HepG2 (cell line): ENCODE measurements around the gene DCST2. TPM values are rescaled to one million over a fixed set of nuclear protein-coding genes. Genes with fewer than 3 reads are reported as not detected.

Experiments used
- EED ChIP-seq: sonication (generic); formaldehyde crosslinking; IDR thresholded peaks from 2 replicates; pipeline ENCODE4 v1.5.0; 2020; ENCODE audit warnings: mild to moderate bottlenecking, missing genetic modification reagents
- FOXP1 ChIP-seq, 2 experiments: fragments of 450-650 bp in 1 of 2; IDR thresholded peaks; 2 replicates each; pipeline ENCODE4 v1.6.1; 2017 to 2018; ENCODE audit warnings: antibody characterized with exemption in 1 of 2
- GABPA ChIP-seq, 2 experiments: IDR thresholded peaks; 2 replicates each; pipeline ENCODE4 v1.6.1; 2011 to 2016; ENCODE audit warnings: low read depth in 2 of 2, low read length in 1 of 2, missing biosample characterization in 1 of 2, missing genetic modification characterization in 1 of 2
- GABPB1 ChIP-seq: IDR thresholded peaks from 2 replicates; pipeline ENCODE4 v1.6.1; 2016; ENCODE audit warnings: mild to moderate bottlenecking, missing genetic modification reagents, moderate library complexity, missing compliant biosample characterization
- HNF4A ChIP-seq: sonication (generic); formaldehyde crosslinking; IDR thresholded peaks from 2 replicates; pipeline ENCODE4 v1.4.0; 2020; ENCODE audit warnings: missing genetic modification reagents
- HNRNPK ChIP-seq: fragments of 200-400 bp; formaldehyde crosslinking; IDR thresholded peaks from 2 replicates; pipeline ENCODE4 v1.6.1; 2018; ENCODE audit warnings: low read length, low read depth, moderate library complexity, mild to moderate bottlenecking; ENCODE audit not compliant: poor library complexity, severe bottlenecking
- KDM3A ChIP-seq: IDR thresholded peaks from 2 replicates; pipeline ENCODE4 v1.6.1; 2018; ENCODE audit warnings: low read depth, missing compliant biosample characterization
- MLXIP ChIP-seq: sonication (generic); formaldehyde crosslinking; IDR thresholded peaks from 2 replicates; pipeline ENCODE4 v1.9.0; 2021; ENCODE audit warnings: missing genetic modification reagents, borderline replicate concordance
- MYC ChIP-seq: sonication (generic); formaldehyde crosslinking; IDR thresholded peaks from 2 replicates; pipeline ENCODE4 v1.9.0; 2021; ENCODE audit warnings: missing genetic modification reagents, borderline replicate concordance
- NAIF1 ChIP-seq: sonication (generic); formaldehyde crosslinking; IDR thresholded peaks from 2 replicates; pipeline ENCODE4 v1.5.0; 2020; ENCODE audit warnings: mild to moderate bottlenecking, missing genetic modification reagents, borderline replicate concordance
- NR2F6 ChIP-seq, 2 experiments: IDR thresholded peaks; 2 replicates each; pipeline ENCODE4 v1.6.1; 2016; ENCODE audit warnings: antibody characterized with exemption in 1 of 2, mild to moderate bottlenecking in 1 of 2
- PBX2 ChIP-seq: IDR thresholded peaks from 2 replicates; pipeline ENCODE4 v1.6.1; 2016; ENCODE audit warnings: control low read depth
- RBFOX2 ChIP-seq: fragments of 200-400 bp; formaldehyde crosslinking; IDR thresholded peaks from 2 replicates; pipeline ENCODE4 v1.6.1; 2017; ENCODE audit warnings: low read depth, mild to moderate bottlenecking, low read length
- SP5 ChIP-seq: IDR thresholded peaks from 2 replicates; pipeline ENCODE4 v1.6.1; 2016; ENCODE audit warnings: low read depth, borderline replicate concordance
- SRF ChIP-seq: IDR thresholded peaks from 2 replicates; pipeline ENCODE4 v1.6.1; 2011; ENCODE audit warnings: mild to moderate bottlenecking, low read depth, low read length, moderate library complexity
- THRA ChIP-seq: sonication (generic); formaldehyde crosslinking; IDR thresholded peaks from 2 replicates; pipeline ENCODE4 v1.4.0; 2020; ENCODE audit warnings: missing genetic modification reagents, borderline replicate concordance
- ZNF205 ChIP-seq: IDR thresholded peaks from 2 replicates; pipeline ENCODE4 v1.6.1; 2018; ENCODE audit warnings: missing biosample characterization, missing genetic modification reagents
- ZNF276 ChIP-seq: sonication (generic); formaldehyde crosslinking; IDR thresholded peaks from 2 replicates; pipeline ENCODE4 v1.4.0; 2020; ENCODE audit warnings: mild to moderate bottlenecking, low read depth, missing genetic modification reagents
- ZNF549 ChIP-seq: sonication (generic); formaldehyde crosslinking; IDR thresholded peaks from 2 replicates; pipeline ENCODE4 v1.5.0; 2020; ENCODE audit warnings: missing genetic modification reagents
- ZNF740 ChIP-seq: sonication (generic); formaldehyde crosslinking; IDR thresholded peaks from 2 replicates; pipeline ENCODE4 v1.4.0; 2020; ENCODE audit warnings: missing genetic modification reagents
- ZNF790 ChIP-seq: sonication (generic); formaldehyde crosslinking; IDR thresholded peaks from 2 replicates; pipeline ENCODE4 v1.8.0; 2022; ENCODE audit warnings: missing genetic modification reagents, mild to moderate bottlenecking, borderline replicate concordance
- ZSCAN29 ChIP-seq: sonication (generic); formaldehyde crosslinking; conservative IDR thresholded peaks from 2 replicates; pipeline ENCODE4 v1.4.0; 2020; ENCODE audit warnings: mild to moderate bottlenecking, missing genetic modification reagents
- polyA plus RNA-seq, 8 experiments: library from polyadenylated mRNA; depleted of rRNA in 3 of 8; stranded (reverse) in 7 of 8; unstranded in 1 of 8; fragments of >200 nt; fragmentation: Illumina TruSeq in 4 of 8; extraction: Trizol in 4 of 8; gene quantifications; 2 replicates each; pipeline versions ENCODE4 v1.2.1 to v1.2.3, GENCODE V29; 2011 to 2016; ENCODE audit warnings: low read depth in 4 of 8, missing spikeins in 1 of 8, mixed read lengths in 1 of 8; ENCODE audit not compliant: insufficient read depth in 1 of 8
- total RNA-seq, 5 experiments: library from RNA; depleted of rRNA; stranded (reverse); fragments of >200 nt; fragmentation: Illumina TruSeq; extraction: Trizol; gene quantifications; 2 replicates each; pipeline ENCODE4 v1.2.3, GENCODE V29; 2016; ENCODE audit warnings: low read depth in 1 of 5

The DCST2 gene
- total and polyA plus RNA-seq, 2 of the 13 experiments (the other 11 are each of a cell fraction or from before 2014, with no cell fraction given), result 0.74 TPM; not detected in 1

GRCh38 chr1:155003766-155004351 is 29.7 kb downstream of the DCST2 start (continued):
- TF ChIP-seq KDM3A (CRISPR knock-in tag), result no peak
- TF ChIP-seq GABPB1 (CRISPR knock-in tag), result peak; percentile 88
- no peak for TF ChIP-seq ZNF790 (CRISPR knock-in tag)
- TF ChIP-seq ZNF205 (CRISPR knock-in tag), result 0 out of 2 replicates have a peak, but pooled peaks have one; percentile 30
- peak; percentile 52; the same call in 1 of the 2 replicates for TF ChIP-seq SRF
- peak; percentile 44 for TF ChIP-seq HNF4A (CRISPR knock-in tag)
- TF ChIP-seq NAIF1 (CRISPR knock-in tag), result no peak
- TF ChIP-seq ZSCAN29 (CRISPR knock-in tag), result no peak
- no peak for TF ChIP-seq ZNF549 (CRISPR knock-in tag)
- TF ChIP-seq EED (CRISPR knock-in tag), result no peak
- 0 out of 2 replicates have a peak, but pooled peaks have one; percentile 29 for TF ChIP-seq RBFOX2
- TF ChIP-seq MLXIP, result no peak; the same call in 1 of the 2 replicates
- TF ChIP-seq ZNF276, result peak; percentile 96
- TF ChIP-seq GABPA (IDR thresholded peaks at IDR 0.05; ENCODE audit: low read depth, low read length), result peak; percentile 77
- peak; percentile 89 for TF ChIP-seq GABPA (CRISPR knock-in tag; IDR thresholded peaks at IDR 0.05; ENCODE audit: low read depth)
- peak; percentile 96 for TF ChIP-seq ZNF740
- peak; percentile 17 for TF ChIP-seq HNRNPK
- TF ChIP-seq MYC (CRISPR knock-in tag), result peak; percentile 89
- no peak for TF ChIP-seq THRA (CRISPR knock-in tag)
- TF ChIP-seq SP5 (CRISPR knock-in tag), result peak; percentile 80
- no peak for TF ChIP-seq FOXP1 (IDR thresholded peaks at IDR 0.05)
- peak; percentile 20; the same call in 1 of the 2 replicates for TF ChIP-seq FOXP1 (CRISPR knock-in tag; IDR thresholded peaks at IDR 0.05)
- peak; percentile 52 for TF ChIP-seq NR2F6 (IDR thresholded peaks at IDR 0.05)
- TF ChIP-seq NR2F6 (CRISPR knock-in tag; IDR thresholded peaks at IDR 0.05), result peak; percentile 52; the same call in 1 of the 2 replicates
- TF ChIP-seq PBX2, result no peak
